Sigmoid colon (tissue), 4 donors: Measurements from ENCODE around the gene GRIK4.

Experiments used
- CTCF ChIP-seq, 4 experiments: fragments of 450-650 bp in 3 of 4; fragments of 200-600 bp in 1 of 4; IDR thresholded peaks; one replicate each; pipeline ENCODE4 v1.5.1; 2016 to 2019; ENCODE audit warnings: antibody characterized with exemption in 4 of 4, mild to moderate bottlenecking in 3 of 4, moderate library complexity in 2 of 4
- EP300 ChIP-seq, 4 donors: sonication (generic); formaldehyde crosslinking; IDR thresholded peaks; one replicate each; pipeline ENCODE4 v1.6.1; 2017; ENCODE audit warnings: antibody characterized with exemption in 4 of 4
- POLR2AphosphoS5 ChIP-seq, 4 donors: sonication (generic); formaldehyde crosslinking; IDR thresholded peaks; one replicate each; pipeline ENCODE4 v1.6.1; 2017; ENCODE audit warnings: antibody characterized with exemption in 4 of 4

- TF ChIP-seq CTCF (IDR thresholded peaks at IDR 0.05) (no peak), EP300 (IDR thresholded peaks at IDR 0.05) (no peak), POLR2AphosphoS5 (IDR thresholded peaks at IDR 0.05) (no peak)
Measured at GRCh38 chr11:120601536-120601935, 90.0 kb downstream of the GRIK4 start.
